Measurements from ENCODE around the gene TASP1.
"Not testable (repeated sequence)": the region's sequence is repeated elsewhere in the genome, so short reads cannot be mapped to it uniquely, and the experiment has no call there.

Gene TASP1

DNA sequence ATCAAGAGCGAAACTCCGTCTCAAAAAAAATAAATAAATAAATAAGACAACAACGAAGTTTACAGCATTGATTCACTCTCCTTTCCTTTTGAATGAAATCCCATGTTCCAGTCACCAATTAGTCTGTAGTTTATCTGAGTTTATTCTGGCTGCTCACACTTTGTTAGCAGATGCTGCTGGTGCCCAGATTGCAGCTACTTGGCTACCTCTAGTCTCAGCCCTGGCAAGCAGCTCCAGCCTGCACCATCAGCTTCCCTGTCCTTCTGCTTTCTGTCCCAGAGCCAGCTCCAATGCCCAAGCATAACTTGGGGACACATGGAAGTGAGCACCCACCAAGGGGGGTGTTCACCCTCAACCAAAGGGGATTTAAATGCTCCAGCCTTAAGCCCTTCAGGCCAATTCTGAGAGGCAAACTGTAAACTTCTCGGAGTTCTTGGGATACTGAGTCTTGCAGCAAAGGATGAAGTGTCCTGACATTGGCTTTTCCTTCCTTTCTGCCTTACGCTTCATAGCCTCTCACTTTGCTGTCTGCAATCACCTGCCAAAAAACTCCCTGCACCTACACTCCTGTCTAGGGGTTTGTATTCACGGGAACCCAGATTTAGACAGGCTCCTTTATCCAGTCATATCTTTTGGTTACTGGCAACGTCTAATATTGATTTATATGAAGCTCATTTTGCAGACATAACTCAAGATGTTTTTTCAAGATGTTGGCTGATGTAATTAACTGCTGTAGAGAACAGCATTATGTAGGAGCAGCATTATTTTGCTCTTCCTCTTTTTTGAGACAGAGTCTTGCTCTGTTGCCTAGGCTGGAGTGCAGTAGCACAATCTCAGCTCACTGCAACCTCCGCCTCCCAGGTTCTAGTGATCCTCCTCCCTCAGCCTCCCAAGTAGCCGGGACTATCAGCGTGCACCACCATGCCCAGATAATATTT lies 9.8 kb upstream of the TASP1 start:
- no peak for DNase-seq (ENCODE audit: low read depth)

DNA sequence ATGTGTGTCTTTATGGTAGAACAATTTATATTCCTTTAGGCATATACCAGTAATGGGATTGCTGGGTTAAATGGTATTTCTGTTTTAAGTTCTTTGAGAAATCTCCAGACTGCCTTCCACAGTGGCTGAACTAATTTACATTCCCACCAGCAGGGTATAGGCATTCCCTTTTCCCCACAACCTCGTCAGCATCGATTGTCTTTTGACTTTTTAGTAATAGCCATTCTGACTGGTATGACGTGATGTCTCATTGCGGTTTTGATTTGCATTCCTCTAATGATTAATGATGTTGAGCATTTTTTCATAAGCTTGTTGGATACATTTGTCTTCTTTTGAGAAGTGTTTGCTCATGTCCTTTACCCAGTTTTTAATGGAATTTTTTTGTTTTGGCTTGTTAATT lies 5.3 kb upstream of the TASP1 start:
- DNase-seq (ENCODE audit: low read depth): peak; percentile 54

DNA sequence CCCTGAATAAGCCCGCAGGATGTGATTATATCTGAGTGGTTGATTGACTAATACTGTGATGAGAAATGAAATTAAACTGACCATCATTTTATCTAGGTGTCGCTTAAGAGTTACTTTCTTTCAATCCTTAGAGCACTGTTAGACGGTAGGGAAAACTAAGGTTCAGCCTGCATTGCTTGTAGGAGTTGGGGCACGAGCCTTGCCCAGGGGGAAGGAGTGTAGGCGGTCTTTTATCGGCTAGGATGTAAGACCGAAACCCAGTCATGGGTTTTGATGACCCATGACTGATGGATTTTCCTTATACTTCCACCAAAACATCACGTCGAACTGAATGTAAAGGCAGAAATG lies 392 bp upstream of the TASP1 start:
- DNase-seq (ENCODE audit: low read depth): no peak

DNA sequence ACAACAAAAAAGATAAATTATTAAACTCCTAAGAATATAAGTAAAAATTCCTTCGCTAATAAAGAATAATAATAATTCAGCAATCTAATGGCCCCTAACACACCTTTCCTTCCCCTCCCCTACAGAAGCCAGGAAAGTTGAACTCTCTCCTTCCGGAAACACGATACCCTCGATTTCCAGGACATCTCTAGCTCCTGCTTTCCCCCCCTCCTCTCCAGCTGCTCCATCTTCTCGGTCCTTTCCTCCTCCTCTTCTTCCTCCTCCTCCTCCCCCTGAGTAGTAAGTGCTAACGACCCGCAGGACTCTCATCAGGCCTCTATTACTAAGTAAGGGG lies 603 bp downstream of the TASP1 start:
- peak; percentile 19 for DNase-seq (ENCODE audit: low read depth)

DNA sequence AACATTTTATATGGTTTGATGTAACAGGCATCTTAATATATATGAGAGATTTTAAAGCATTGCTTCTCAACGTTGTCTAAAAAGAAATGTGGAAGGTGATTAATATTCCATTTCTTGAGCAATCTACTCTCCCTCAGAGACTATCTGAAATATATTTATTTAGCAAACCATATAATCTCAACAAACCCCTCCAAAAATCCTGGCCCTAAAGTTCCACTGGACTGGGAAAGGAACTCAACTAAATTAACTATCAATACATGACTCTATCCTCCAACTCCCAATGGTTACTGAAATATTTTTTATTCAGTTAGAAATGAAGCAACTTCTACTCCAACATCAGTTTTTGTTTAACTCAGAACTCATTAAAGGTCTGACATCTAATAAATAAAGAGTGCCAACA lies 6.3 kb downstream of the TASP1 start:
- DNase-seq (ENCODE audit: low read depth): no peak

DNA sequence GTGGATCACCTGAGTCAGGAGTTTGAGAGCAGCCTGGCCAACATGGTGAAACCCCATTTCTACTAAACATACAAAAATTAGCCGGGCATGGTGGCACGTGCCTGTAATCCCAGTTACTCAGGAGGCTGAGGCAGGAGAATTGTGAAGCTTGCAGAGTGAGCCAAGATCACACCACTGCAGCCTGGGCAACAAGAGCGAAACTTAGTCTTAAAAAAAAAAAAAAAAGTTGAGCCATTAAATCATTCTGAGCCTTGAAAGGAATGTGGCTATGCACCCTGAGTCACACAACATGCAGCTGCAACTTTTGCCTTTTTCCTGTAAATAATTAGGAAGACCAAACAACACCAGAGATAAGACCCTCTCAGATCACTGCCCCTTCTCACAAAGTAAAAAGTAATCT lies 11.2 kb downstream of the TASP1 start:
- peak; percentile 88 for DNase-seq (ENCODE audit: low read depth)

DNA sequence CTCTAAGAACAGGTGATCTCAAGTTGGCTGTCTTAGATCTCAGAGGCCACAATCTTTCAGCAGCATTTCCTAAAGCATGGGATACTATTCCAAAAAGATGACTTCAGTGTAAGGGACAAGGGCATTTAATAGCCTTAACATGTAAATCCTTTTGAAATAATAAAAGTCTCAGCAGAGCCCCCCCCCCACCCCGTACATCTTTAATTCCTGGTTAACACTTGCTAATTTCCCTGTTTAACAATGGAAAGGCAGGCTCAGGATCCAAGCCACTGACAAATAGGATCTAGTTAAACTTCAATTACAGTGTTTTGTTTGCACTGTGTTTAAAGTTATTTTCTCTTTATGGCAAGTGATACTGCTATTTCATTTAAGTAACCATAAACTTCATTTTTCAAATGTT lies 12.0 kb downstream of the TASP1 start:
- no peak for DNase-seq (ENCODE audit: low read depth)

DNA sequence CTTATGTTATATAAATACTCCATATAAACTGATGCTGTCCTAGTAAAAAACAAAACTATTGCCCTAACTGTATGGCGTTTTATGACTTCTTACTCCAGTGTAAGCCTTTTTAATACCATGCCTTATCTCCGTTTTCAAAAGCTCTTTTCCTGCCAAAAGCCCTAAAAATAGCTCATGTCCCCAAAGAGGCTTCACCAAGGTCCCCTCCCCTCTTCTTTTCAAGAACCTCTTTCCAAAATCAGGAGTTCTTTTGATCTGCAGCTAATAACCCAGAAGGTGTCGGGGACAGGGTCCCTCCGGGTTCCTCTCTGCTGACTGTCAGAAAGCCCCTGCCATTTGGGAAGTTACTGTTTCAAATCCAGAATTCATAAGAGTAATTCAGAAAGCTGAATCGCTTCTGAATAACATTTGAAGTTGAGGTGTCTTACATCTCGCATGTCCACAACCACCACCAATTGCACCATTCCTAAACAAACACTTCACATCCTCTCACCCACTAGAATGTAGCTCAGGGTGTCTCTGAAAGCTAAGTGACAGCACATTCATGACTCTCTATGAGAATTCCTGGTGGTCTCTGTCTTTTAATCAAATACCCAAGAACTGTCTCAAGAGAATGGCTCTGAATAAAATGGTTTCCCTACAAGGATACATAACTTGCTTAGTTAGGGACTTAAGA lies 13.3 kb downstream of the TASP1 start:
- no peak for DNase-seq (ENCODE audit: low read depth)

DNA sequence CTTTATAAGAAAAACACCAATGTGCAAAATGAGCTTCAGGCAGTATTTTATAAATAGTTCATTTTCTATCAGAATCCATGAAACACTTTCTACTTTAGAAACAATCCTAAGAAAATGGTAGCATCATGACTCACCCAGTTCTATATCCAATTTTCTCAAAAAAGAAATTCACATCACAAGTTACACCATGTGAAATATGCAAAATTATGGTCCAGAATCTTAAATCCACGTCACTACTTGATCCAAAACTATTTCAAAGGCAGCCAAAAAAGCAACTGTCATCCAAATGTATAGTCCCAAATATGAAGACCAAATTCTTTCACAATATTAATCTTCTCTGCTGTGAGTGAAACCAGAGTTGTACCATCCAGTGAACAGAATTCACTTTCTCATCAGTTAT lies 19.3 kb downstream of the TASP1 start:
- peak; percentile 24 for DNase-seq (ENCODE audit: low read depth)

DNA sequence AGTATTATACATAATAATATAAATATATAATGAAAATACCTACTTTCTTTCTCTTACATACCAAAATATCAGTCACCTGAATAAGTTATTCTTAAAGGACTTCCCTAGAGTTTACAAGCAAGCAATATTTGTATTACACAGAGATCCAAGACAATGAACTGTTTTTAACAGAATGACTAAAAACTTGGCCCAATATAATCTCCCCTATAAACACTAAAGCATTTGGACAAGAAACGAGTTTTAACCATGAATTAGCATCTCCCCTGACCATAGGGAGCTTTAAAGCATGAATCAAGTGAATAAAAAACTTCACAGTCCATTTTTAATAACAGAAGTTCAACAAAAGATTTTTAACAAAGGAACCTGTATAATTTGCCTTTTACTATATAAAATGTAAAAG lies 20.3 kb downstream of the TASP1 start:
- not testable (repeated sequence) for DNase-seq (ENCODE audit: low read depth)

DNA sequence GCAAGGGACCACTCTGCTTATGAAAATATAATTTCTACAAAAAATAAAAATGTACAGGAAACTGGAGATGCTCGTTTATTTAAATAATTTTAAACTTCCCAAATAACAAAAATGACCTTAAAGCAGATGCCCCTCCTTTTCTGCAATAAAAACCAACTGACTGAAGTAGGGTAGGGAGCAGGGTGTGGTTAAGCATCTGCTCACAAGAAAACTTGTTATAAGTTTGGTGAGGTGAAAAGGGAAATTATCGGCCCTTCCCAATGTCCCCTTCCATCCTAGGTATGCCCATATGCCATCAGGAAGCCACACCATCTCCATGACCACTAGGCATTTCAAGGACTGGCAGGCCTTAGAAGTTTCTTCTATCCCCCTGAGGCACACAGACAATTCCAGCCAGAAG lies 21.1 kb downstream of the TASP1 start:
- not testable (repeated sequence) for DNase-seq (ENCODE audit: low read depth)

DNA sequence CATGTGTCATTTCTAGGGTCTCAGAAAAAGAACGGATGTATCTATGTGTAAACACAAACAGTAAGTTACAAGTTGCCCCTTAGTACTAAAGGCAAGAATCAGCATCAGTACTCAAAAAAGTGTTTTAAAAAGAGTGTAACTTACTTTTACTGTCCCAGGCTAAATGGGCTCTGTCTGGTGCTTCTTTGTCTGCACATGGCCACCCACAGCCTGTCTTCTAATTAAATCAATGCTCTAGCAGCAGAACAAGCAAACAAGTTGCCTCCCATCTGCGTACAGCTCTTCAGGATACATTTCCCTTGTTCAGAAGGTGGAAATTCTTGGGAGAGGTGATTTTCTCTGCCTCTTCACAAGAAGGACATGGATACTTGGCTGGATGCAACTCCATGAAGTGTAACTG lies 22.0 kb downstream of the TASP1 start:
- not testable (repeated sequence) for DNase-seq (ENCODE audit: low read depth)

DNA sequence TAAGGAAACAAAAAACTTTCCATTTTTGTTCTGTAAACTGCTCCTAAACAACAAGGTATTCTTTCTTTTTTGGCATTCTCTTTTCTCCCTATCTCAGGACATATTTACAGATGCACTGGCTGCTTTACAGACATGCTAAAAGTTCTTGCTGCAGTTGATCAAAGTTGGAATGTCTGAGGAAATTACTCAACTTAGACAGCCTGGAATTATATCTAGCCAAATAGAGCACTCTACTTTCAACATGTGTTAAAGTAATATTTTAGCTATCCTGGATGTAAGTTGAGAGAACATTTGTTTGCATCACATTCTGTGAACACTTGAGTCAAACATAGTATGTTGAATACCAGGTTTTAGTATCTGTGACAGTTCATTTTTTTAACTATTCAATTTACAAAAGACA lies 24.8 kb downstream of the TASP1 start:
- peak; percentile 48 for DNase-seq (ENCODE audit: low read depth)

DNA sequence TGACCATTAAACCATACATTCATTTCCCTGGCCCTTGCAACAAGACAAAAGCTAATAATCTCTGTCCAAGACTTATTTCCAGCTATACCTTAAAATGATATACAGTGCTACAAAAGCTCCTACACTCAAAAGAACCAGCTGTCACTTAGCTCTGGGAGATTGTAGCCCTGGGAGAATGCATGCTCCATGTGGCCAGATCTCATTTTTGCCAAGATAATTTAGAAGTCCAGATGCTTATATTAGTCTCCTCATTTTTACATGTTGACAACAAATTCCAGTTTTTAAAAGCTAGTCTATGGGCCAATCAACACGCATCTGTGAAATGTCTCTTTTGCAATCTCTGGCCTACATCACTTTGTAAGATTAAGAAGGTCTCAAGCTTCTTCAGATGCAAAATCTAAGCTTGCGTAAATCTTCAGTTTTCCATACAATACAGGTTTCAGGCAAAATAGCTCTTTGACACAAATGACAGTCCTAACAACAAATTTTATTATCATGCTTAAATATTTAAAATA lies 27.1 kb downstream of the TASP1 start:
- DNase-seq (ENCODE audit: low read depth): peak; percentile 54

DNA sequence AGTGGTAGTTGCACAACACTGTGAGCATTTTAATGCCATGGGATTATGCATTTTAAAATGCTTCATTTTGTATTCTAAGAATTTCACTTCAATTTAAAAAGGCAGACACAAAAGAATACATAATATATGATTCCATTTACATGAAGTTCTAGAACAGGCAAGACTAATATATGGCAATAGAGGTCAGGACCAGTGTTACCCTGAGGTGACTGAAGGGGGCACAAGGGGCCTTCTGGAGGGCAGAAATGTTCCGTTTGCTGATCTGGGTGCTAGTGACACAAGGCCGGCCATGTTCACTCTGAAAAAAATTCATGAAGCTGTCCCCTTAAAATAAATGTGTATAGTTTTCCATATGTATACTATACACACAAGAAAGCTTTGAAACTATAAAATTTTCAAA lies 28.5 kb downstream of the TASP1 start:
- DNase-seq (ENCODE audit: low read depth): peak; percentile 25

DNA sequence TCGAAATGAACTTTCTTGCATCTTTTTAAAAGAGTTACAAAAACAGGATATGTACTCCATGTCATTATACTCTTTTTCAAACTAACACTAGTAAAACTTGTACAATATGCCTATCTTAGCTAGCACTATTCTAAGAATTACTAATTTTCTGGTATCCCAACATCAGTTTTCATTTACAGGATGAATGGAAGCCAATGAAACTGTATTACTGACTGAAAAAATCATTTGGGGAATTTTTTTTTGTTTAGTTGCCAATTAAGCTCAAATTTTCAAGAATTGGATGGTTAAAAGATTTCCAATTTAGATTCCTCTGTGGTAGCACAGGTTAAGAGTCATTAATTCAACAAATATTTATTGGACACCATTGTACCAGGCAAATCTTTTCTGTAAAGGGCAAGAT lies 30.7 kb downstream of the TASP1 start:
- no peak for DNase-seq (ENCODE audit: low read depth)

DNA sequence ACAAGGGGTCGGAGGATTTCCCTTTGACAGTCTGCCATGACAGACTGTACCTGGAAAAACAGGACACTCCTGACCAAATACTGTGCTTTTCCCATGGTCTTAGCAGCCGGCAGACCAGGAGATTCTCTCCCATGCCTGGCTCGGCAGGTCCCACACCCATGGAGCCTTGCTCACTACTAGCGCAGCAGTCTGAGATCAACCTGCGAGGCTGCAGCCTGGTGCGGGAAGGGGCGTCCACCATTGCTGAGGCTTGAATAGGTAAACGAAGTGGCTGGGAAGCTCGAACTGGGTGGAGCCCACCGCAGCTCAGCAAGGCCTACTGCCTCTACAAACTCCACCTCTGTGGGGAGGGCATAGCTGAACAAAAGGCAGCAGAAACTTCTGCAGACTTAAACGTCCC lies 45.3 kb downstream of the TASP1 start:
- not testable (repeated sequence) for DNase-seq (ENCODE audit: low read depth)

DNA sequence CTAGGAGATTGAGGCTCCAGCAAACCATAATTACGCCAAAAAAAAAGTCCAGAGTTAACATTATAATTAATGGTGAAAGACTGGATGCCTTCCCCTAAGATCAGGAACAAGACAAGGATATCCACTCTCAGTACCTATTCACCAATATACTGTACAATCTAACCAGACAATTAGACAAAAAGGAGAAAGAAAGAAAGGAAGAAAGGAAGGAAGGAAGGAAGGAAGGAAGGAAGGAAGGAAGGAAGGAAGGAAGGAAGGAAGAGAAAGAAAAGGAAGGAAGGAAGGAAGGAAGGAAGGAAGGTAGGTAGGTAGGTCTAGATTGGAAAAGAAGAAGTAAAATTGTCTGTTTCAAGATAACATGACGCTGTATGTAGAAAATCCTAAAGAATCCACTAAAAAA lies 50.7 kb downstream of the TASP1 start:
- no peak for DNase-seq (ENCODE audit: low read depth)

DNA sequence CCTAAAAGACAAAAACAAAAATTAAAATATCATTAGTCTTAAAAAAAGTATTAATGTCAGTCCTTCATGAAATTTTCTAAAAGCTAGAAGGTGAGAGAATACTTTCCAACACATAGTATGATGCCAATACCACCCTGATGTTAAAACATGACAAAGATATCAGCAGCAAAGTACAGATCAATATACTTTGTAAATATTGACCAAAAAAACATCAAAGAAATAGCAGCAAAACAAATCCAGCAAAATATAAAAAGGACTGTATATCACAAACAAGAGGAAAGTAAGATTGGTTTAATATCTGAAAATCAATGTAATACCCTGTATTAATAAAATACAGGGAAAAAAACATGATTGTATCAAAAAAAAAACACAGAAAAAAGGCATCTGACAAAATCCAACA lies 51.4 kb downstream of the TASP1 start:
- no peak for DNase-seq (ENCODE audit: low read depth)

DNA sequence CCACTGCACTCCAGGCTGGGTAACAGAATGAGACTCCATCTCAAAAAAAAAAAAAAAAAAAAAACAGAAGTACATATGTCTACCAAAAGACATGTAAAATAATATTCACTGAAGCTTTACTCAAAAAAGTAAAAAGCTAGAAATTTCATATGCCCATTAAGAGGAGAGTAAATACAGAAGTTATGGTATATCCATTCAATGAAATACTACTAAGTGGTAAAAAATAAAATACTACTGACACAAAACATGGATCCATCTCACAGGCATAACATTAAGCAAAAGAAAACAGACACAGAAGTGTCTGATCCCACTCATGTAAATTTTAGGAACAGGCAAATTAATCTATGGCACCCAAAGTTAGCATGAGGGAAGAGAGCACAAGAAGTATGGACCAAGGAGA lies 52.6 kb downstream of the TASP1 start:
- no peak for DNase-seq (ENCODE audit: low read depth)

DNA sequence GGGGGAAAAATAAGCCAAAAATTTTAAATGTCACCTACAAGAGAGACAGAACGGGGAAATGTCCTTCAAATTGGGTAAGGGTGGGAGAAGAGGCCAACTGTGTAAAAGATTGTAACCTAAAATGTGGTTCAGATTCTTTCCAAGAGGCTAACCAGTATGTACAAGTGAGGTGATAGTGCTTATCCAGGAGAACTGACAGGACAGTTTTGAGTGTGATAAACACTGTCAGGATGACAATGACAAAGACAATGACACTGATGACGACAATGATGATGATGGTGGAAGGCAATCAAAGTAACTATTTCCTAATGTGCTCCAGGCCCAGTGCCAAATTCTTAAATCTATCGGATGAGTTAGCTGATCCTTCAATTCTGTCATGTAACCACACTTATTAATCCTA lies 57.3 kb downstream of the TASP1 start:
- peak; percentile 2 for DNase-seq (ENCODE audit: low read depth)

DNA sequence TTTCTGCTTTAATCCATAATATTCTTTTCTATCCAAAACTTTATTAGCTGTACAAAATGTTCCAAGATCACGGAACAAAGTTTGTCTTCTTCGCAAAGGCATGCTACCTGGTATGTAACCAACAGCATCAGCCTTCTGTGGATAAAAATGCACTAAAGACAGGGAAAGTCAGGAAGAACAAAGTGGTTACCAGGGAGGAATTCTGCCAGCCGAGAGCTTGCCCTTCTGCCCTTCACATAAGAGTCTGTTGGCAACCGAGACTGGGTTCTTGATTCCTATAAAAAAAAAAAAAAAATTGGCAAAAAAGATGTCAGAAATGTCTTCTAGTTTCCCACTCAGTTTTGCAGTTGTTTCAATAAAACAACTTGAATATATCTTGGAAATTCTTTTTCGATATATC lies 58.0 kb downstream of the TASP1 start:
- DNase-seq (ENCODE audit: low read depth): no peak

DNA sequence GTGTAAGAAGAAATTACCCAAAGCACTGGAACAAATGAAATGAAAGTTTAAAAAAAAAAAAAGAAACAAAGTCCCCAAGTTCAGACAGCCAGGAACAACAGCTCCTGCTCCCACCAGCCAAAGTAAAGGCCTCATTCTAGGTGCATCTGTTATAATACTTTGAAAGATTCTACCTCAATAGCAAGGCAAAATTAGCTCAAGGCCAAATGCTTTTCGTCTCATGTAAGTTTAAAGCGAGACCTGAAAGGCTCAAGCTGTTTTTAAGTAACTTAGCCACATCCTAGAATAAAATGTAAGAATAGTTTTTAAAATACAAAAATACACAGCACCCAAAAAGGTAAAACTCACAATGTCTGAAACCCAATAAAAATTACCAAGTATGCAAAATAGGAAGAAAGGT lies 64.7 kb downstream of the TASP1 start:
- no peak for DNase-seq (ENCODE audit: low read depth)

DNA sequence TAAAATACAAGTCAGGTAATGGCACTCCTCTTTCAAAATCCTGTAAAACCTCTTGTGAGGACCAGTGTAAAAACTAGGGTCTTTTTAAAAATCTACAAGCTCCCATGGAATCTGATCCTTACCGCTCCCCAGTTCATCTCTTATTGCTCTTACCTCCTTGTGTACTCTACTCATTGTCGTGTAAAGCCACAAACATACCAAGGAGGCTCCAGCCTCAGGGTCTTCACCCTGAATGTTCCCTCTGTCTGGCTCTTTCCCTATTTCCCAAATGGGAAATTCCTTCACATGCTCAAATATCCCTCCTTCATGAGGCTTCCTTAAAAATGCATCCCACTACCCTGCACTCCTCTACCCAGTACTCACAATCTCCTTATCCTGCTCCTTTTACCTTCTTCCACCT lies 67.1 kb downstream of the TASP1 start:
- DNase-seq (ENCODE audit: low read depth): no peak
